NCI-H1092 (cell line): ENCODE results near the gene LAMA5.

Source experiments
- DNase-seq: peaks from one replicate; lab custom pipeline; 2025; lab: John Stamatoyannopoulos, UW

LAMA5 gene, protein sequence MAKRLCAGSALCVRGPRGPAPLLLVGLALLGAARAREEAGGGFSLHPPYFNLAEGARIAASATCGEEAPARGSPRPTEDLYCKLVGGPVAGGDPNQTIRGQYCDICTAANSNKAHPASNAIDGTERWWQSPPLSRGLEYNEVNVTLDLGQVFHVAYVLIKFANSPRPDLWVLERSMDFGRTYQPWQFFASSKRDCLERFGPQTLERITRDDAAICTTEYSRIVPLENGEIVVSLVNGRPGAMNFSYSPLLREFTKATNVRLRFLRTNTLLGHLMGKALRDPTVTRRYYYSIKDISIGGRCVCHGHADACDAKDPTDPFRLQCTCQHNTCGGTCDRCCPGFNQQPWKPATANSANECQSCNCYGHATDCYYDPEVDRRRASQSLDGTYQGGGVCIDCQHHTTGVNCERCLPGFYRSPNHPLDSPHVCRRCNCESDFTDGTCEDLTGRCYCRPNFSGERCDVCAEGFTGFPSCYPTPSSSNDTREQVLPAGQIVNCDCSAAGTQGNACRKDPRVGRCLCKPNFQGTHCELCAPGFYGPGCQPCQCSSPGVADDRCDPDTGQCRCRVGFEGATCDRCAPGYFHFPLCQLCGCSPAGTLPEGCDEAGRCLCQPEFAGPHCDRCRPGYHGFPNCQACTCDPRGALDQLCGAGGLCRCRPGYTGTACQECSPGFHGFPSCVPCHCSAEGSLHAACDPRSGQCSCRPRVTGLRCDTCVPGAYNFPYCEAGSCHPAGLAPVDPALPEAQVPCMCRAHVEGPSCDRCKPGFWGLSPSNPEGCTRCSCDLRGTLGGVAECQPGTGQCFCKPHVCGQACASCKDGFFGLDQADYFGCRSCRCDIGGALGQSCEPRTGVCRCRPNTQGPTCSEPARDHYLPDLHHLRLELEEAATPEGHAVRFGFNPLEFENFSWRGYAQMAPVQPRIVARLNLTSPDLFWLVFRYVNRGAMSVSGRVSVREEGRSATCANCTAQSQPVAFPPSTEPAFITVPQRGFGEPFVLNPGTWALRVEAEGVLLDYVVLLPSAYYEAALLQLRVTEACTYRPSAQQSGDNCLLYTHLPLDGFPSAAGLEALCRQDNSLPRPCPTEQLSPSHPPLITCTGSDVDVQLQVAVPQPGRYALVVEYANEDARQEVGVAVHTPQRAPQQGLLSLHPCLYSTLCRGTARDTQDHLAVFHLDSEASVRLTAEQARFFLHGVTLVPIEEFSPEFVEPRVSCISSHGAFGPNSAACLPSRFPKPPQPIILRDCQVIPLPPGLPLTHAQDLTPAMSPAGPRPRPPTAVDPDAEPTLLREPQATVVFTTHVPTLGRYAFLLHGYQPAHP (N-terminal part only)

DNA sequence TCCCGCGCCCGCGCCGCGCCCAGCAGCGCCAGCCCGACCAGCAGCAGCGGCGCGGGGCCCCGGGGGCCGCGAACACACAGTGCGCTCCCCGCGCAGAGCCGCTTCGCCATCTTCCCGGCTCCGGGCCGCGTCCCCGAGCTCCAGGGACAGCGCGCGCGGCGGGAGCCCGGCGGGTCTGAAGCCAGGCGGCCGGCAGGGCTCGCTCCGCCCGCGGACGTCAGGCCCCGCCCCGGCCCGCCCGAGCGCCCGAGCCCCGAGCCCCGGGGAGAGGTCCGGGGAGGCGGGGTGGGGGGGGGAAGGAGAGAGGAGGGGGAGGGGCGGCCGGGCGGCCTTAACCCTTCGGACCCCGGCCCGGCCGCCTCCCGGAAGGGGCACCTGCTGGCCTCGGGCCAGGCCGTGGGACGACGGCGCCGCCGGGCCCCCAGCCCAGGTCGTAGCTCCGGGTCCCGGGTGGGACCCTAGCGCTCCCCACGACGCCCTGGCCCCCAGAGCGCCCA lies at the start of gene LAMA5:
Gene LAMA5, minus strand, starts transcription at position 177 of the 497 bp plus-strand sequence. Its CDS starts 67 bp downstream, at position 110.
- DNase-seq, result no peak

DNA sequence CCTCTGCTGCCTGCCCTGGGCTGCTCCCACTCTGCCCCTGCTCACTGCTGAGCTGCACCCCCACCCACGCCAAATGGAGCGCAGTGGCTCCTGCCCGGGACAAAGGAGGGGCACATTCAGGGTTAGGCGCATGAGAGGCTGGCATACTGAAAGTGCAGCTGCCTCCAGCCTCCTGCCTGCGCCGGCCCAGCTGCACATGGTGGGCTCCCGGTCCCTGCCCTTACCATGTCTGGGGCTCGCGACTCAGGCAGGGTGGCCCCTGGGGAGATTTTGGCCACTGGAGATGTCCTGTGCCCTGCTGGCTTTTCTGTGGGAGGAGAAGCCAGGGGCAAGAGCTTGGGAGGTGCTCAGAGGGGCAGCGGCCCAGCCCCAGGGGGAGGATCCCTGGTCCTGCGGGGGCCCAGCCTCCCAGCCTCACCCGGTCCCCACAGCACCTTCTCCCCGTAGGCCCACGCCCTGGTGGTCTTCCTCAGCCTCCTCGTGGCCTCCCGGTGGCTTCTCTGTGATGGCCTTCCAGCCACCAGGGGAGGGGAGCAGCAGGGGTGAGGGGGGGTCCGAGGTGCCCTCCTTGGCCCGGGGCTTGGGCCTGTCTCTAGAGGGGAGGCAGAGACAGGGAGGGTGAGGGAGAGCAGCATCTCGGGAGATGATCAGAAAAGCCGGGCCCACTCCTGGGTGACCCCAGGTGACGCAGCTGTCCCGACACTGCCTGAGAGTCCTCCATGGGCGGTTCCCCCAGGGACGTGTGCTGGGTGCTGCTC lies 48.4 kb upstream of the LAMA5 start:
- no peak for DNase-seq

DNA sequence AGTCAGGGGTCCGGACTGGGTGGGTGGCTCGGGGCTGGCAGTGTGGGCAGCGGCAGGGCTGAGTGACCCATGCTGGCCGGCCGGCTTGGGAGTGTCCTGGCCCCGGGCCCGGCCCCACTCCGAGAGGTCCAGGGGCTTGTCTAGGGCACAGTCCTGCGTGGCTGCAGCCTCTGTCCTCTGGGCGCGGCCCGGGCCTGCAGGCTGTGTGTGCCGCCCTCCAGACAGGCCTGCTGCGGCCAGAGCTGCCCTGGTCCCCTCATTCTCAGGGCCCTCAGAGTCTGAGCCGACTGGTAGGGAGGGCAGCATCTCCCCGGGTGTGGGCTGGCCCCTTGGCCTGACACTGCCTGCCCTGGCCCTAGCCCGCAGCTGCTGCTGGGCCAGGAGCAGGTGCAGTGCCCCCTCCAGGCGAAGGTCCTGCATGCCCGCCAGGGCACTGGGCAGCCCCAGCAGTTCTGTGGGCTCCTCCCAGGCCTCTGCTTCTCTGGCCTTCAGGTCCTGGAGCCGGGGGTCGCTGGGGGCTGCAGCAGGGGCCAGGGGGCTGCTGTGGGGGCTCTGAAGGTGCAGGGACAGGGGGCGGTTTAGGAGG lies 46.9 kb upstream of the LAMA5 start:
- no peak for DNase-seq

DNA sequence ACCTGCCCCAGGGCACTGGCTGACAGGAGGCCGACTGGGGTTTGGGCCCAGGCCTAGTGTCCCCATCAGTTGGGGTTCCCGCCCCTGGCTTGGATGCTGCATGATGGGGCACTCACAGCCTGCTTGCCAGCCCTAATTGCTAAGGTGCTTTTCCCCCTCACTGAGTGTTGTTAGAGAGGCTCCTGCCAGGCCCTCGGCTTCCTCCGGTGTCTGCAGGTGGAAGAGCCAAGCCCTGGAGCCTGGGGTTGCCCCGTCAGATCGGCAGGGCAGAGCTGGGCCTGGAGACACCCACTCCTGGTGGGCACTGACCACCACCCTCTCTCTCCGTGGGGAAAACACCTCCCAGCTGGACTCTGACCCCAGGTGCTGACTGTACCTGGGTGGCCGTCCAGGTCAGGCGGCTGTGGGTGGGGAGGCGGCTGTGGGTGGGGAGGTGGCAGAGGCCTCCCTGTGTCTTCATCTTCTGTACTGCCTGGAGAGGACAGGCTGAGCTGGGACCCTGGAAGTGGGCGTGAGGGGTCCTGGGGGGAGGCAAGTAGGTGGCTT lies 46.0 kb upstream of the LAMA5 start:
- DNase-seq, result no peak

DNA sequence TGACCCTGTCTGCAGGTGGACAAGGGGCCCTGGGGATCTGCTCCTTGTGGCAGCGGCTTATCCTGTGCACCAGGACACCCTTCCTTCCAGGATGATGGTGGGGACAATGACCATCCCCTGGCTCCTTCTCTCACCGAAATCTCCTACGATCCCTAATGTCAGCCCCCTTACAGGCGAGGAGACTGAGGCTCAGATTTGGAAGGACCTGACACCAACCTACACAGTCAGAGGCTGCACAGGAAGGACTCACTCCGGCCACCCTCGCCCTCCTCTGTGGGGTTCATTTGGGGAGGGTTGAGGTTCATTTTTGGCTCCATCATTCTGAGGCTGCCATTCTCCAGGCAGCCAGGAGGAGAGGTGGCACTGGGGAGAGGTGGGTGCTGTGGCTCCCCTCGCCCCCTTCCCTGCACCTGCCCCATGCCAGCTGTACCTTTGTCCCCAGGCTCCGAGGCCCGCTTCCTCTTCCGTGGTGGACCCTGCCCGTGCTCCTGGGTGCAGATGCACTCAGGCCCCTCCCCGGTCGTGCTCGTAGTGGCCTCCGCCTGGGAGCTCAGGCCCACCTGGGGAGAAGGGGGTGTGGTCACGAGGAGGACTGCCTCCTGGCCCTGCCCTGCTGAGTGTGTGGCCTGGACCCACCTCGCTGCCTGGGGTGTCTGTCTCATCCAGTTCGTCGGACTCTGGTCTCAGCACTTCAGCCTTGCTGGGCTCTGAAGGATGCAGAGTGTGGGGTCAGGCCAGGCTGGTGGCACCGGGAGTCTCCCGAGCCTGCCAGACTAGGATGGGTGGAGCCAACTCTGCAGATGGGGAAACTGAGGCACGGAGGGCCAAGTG lies 45.3 kb upstream of the LAMA5 start:
- no peak for DNase-seq

DNA sequence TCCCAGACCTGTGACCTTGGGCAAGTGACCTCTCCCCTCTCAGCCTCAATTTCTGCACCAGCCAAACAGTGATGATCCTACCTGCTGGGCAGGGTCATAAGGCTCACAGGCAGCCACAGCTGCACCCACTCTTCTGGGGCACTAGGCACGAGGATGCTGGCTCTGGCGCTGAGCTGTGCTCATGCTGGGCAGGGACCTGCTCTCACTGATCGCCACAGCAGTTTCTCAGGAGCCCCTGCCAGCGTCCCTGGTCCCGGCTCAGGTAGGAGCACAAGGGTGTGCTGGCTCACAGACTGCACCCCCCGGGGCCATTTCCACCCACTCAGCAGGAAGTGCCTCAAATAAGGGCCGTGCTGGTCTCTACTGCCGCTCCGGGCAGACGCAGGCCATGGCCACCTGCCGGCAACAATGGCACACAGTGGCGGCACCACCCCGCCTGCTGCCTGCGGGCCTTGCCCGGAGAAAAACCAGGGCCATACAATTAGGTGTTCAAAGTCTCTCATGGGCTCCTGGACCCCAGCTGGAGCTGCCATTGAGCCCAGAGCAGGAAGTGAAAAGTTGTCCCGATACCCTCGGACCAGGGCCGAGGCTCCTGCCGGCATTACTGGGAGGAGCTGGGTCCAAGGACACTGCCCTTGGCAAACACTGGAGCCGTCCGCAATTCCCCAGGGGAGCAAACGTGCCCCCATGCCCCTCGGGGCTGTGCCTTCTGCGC lies 44.5 kb upstream of the LAMA5 start:
- no peak for DNase-seq

DNA sequence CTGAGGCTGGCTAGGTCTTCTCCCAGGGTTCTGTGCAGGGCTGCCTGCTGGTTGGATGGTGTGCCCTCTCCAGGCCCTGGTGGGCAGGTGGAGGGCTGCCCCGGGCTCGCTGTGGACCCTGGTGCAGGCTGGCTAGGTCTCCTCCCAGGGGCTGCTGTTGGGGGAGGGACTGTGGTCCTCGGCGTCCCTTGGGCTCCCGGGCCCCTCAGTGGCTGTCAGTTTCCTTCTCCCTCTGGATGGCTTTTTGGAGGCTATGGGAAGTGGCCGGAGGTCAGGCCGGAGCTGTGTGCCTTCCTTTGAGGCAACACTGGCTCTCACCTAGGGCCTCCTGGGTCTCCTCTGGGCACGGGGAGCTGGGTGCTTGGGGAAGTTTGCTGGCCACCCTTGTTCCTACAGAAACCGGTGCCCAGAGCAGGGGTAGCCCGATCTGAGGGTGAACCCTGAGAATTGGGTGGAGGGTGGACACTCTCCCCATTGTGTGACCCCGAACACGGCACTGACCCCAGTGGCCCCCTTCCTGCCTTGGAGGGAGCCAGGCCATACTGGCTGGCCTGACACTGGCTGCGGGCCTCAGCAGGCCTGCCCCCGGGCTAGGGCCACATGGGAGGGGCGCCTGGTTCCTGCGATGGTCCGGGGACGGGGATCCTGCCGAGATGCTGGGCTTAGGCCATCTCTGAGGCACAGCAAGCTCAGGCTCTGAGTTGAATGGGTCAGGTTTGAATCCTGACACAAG lies 43.8 kb upstream of the LAMA5 start:
- no peak for DNase-seq

DNA sequence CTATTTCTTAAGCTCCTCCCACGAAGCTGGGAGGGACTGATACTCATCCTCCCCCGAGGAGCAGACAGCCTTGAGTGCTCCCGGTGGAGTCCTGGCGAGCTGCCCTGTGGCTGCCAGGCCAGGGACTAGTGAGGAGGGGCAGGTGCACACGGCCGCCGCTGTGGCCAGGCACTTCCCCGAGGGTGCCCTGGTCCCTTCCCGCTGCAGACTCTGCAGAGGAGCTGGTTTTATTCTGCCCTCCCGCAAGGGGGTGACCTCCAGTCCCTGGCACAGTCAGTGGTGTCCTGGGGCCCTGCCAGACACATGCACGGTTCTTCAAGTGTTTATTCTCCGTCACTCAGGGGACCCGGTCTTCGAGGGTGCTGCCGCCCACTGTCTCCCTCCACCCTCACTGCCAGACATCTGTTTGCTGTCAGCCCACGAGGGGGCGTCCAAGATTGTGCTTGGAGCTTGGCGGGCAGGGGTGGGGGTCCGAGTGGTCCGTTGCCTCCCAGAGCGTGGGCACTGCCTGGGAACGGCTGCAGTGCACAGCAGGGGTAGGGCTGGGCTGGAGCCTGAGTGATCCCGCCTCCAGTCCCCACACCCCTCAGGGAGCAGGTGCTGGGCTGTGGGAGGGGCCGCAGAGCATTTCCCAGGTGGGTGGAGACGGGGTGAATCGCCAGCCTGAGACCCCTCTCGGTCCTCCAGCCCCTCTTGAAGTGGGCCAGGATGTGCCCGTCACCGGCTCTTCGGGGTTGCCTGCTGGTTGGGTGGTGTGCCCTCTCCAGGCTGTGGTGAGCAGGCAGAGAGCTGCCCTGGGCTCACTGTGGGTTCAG lies 43.0 kb upstream of the LAMA5 start:
- peak; percentile 83 for DNase-seq

DNA sequence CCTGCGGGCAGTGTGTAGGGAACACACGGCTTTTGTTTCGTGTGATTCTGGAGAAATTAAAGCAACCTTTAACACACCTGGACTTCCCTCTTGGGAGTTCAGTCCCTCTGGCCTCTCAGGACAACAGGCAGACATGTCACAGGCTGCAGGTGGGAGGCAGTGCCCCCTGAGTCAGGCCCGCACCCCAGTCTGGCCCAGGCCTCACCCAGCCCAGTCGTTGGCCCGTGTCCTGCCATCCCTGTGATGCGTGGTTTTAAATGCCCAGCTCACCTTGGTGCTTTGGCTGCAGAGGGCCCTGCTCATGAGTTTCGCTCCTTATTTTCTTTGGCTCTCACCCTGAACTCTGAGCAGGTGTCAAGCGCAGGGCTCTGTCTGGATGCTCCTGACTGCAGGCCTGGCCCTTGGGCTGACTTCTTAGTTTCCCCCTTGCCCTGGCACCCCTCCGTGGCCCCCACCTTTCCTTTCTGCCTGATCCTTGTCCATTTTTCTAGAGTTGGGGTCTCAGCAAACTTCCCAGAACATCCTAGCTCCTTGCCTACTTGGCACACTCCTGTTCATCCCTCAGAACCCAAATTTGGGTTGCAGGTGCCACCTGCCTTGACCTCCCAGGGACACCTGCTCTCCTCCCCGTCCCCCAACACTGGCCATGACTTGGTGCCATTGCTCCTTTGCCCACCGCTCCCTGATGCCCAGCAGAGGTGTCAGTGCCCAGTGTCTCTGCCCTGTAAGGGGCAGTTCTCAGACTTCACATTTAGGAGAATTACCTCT lies 42.2 kb upstream of the LAMA5 start:
- DNase-seq, result no peak

DNA sequence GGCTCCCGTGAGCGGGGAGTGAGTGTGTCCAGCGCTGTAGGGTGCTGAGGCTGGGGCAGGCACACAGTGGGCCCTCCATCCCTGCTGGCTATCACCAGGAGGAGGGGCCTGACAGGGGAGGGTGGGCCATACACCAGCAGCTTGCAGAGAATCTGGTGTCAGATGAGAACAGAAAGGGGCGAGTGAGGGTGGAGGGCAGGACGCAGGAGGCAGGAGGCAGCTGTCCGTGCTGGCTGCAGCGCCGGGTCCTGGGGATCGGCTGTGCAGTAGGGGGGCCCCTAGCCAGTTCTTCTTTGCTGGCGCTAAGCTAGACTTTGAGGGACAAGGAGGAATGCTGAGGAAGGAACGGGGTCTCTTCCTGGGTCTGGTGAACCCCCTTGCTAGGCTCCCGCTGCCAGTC lies 41.5 kb upstream of the LAMA5 start:
- DNase-seq, result no peak

DNA sequence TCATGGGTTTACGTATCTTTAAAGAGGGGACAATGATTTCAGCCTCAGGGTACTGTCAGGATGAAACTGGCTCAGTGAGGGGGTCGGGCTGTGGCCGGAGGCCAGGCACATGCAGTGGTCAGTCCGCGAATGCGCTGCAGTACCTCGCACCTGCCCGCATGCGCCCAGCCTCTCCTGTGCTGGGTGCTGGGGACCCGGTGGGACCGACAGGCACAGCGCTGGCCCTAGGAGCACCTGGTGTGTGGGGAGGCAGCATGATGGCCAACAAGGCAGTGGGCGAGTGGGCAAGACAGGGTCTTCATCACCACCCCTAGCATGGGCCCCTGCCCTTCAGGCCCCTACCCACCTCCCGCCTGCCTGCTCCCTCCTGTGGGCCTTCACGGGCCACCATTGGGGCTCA lies 40.9 kb upstream of the LAMA5 start:
- DNase-seq, result no peak

DNA sequence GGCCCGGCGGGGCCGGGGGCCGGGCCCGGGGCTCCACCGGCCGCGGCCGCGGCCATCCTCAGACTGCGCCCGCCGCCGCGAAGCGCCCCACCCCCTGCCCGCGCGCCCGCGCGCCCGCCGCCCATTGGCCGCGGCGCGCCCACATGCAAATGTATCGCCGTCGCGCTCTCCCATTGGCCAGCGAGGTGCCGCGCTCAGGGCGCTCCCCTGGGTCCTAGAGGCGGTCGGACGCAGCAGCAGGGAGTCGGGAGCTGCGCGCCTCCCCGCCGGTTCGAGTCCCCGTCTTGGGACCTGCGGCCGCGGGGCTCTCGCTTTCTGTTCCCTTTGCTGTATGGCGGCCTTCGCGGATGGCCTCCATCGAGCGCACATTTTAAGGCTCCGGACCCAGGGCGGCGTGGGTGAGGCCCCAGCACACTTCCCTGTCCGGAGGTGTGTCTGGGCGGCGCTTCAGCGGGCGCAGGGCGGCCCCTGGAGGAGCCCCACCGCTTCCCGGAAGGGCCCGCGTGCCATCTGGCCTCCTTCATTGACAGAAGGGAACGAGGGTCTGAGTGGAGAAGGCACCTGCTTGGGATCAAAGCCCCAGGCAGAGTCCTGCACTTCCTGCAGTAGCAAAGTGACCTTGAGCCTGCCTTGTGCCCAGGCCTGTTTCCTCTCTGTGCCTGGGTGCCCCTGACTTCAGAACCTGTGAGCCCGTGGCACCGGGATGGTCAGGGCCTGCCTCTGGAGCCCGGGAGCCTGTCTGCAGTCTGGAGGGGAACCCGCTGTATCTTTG lies 40.3 kb upstream of the LAMA5 start, which contains the start of gene CABLES2:
Gene CABLES2, minus strand, starts transcription at position 65 of the 772 bp plus-strand sequence. Its CDS starts 9 bp downstream, at position 56.
- peak; percentile 91 for DNase-seq

DNA sequence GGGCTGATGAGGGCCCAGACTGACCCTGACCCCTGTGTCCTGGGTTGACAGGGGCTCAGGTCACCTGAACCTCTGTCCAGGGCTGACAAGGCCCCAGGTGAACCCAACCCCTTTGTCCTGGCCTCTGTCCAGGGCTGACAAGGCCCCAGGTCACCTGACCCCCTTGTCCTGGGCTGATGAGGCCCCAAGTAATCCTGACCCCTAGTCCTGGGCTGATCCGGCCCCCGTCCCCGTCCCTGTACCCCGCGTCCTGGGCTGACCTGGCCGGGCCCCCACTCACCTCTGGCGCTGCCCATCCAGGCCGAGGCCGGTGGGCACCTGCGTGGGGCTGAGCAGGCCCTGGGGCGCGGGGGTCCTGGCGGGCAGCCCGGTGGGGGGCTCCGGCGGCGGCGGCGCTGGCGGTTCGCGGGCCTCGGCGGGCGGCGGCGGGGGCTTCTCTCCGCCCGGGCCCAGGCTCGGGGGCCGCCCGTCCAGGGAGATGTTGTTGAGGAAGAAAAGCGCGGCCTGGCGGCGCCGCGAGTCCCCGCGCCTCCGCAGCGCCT lies 39.6 kb upstream of the LAMA5 start:
- no peak for DNase-seq

DNA sequence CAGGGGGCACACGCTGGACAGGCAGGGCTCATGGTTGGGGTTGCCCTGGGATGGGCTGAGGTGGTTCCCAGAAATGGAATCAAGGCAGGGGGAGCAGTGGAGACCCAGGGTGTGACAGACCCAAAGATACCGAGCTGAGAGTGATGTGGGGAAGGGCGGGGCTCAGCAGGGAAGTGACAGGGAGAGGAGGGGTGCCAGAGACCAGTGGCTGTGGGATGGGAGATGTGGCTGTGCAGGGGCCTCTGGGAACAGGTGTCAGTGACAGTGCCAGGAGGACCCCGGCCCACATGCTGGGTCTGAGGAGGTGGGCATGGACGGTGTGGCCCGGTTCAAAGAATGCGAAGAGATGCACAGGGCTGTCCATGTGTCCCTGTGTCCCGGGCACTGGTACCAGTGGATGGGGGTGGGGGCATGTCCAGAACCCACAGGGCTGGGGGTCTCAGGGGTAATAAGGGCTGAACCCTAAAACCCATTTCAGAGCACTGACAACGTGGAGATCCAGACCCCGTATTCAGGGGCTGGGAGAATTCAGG lies 38.9 kb upstream of the LAMA5 start:
- no peak for DNase-seq
